HepG2 (cell line): ENCODE data around the gene RHBDD1. TPM values are rescaled to one million over a fixed set of nuclear protein-coding genes. Genes with fewer than 3 reads are reported as not detected.
A peak's percentile ranks its signal among the peaks of the same experiment; 100 is the strongest.

ENCODE experiments used
- ATAC-seq: fragments of 200-7000 bp; cut with Tn5 transposase; 3 replicates; pipeline ENCODE4 v1.9.1; 2020; ENCODE audit warnings: mild to moderate bottlenecking, moderate library complexity
- BruUV-seq: library from RNA; stranded (reverse); fragments of 400-500 nt; replicated peaks from 2 replicates; lab custom pipeline; 2021; lab: Mats Ljungman, UMichigan
- CTCF ChIA-PET: fragments of 300-600 bp; formaldehyde crosslinking; extraction: SDS; loops from one replicate; lab custom pipeline; 2021; ENCODE audit warnings: low total read pairs, inconsistent platforms, low intra/inter-chr PET ratio; lab: Yijun Ruan, JAX
- POLR2A ChIA-PET: fragments of 350-600 bp; sonication (Branson Sonifier 250); formaldehyde crosslinking; loops from one replicate; lab custom pipeline; 2020; ENCODE audit warnings: antibody characterized with exemption, inconsistent platforms; lab: Yijun Ruan, JAX
- DNase-seq: peaks from one replicate; pipeline ENCODE4 v3.0.0-alpha.2; 2015; ENCODE audit warnings: low spot score
- FAIRE-seq: peaks from 3 replicates; lab custom pipeline; 2011; peaks lifted over from hg19 to GRCh38; lab: Jason Lieb, UNC
- H2AFZ ChIP-seq: one replicate; pipeline ENCODE4 v1.6.1; 2011; ENCODE audit warnings: low read length, inconsistent platforms
- H3K27ac ChIP-seq: fragments of 300-600 bp; 3 replicates; pipeline ENCODE4 v1.8.0; 2011; ENCODE audit warnings: mixed run types, mild to moderate bottlenecking, mixed read lengths, low read length, inconsistent platforms; ENCODE audit not compliant: insufficient read depth; ENCODE audit errors: extremely low read length
- H3K27me3 ChIP-seq, 2 experiments: fragments of 200-600 bp in 1 of 2; 2 replicates in 1 of 2; 3 replicates in 1 of 2; pipeline versions ENCODE4 v1.6.0 to v1.8.0; 2011; ENCODE audit warnings: low read length in 2 of 2, mild to moderate bottlenecking in 2 of 2, moderate library complexity in 2 of 2, inconsistent platforms in 1 of 2; ENCODE audit not compliant: insufficient read depth in 2 of 2, control insufficient read depth in 1 of 2
- H3K36me3 ChIP-seq, 2 experiments: fragments of 200-600 bp in 1 of 2; replicated peaks in 1 of 2; 2 replicates in 1 of 2; 3 replicates in 1 of 2; pipeline versions ENCODE4 v1.5.1 to v1.8.0; 2011; ENCODE audit warnings: low read length in 2 of 2, inconsistent platforms in 1 of 2; ENCODE audit not compliant: insufficient read depth in 2 of 2, control insufficient read depth in 1 of 2
- H3K4me1 ChIP-seq: 2 replicates; pipeline ENCODE4 v1.5.1; 2012; ENCODE audit warnings: low read length, inconsistent platforms; ENCODE audit not compliant: insufficient read depth
- H3K4me2 ChIP-seq: 2 replicates; pipeline ENCODE4 v1.6.0; 2011; ENCODE audit warnings: low read depth, low read length, inconsistent platforms
- H3K4me3 ChIP-seq, 3 experiments: fragments of 200-600 bp in 1 of 3; sonication (generic), shearing (Covaris generic) in 1 of 3; replicated peaks in 1 of 3; 2 replicates each; pipeline ENCODE4 v1.5.1; 2011 to 2016; ENCODE audit warnings: low read length in 3 of 3, inconsistent platforms in 2 of 3, low read depth in 2 of 3, mild to moderate bottlenecking in 2 of 3, control low read depth in 1 of 3, mixed read lengths in 1 of 3; ENCODE audit not compliant: insufficient read depth in 1 of 3
- H3K79me2 ChIP-seq: one replicate; pipeline ENCODE4 v1.6.1; 2011; ENCODE audit warnings: low read length, inconsistent platforms; ENCODE audit not compliant: insufficient read depth
- H3K9ac ChIP-seq: 2 replicates; pipeline ENCODE4 v1.6.0; 2011; ENCODE audit warnings: mild to moderate bottlenecking, low read depth, low read length, inconsistent platforms; ENCODE audit not compliant: insufficient read depth
- H3K9me3 ChIP-seq: 2 replicates; pipeline ENCODE4 v1.5.1; 2012; ENCODE audit warnings: mild to moderate bottlenecking, low read length
- H4K20me1 ChIP-seq: 2 replicates; pipeline ENCODE4 v1.6.0; 2011; ENCODE audit warnings: inconsistent platforms, mild to moderate bottlenecking, low read length, moderate library complexity; ENCODE audit not compliant: insufficient read depth
- KLF16 ChIP-seq, 2 experiments: sonication (generic) in 1 of 2; formaldehyde crosslinking in 1 of 2; IDR thresholded peaks; 2 replicates each; pipeline versions ENCODE4 v1.6.1 to v1.8.0; 2016 to 2023; ENCODE audit warnings: missing genetic modification reagents in 2 of 2, missing compliant biosample characterization in 1 of 2
- RAD21 ChIP-seq: fragments of 450-650 bp; formaldehyde crosslinking; IDR thresholded peaks from 2 replicates; pipeline ENCODE4 v1.5.0; 2020; ENCODE audit warnings: mild to moderate bottlenecking
- SIN3A ChIP-seq: IDR thresholded peaks from 2 replicates; pipeline ENCODE4 v1.6.1; 2011; ENCODE audit warnings: low read depth, mild to moderate bottlenecking, control low read depth, low read length, borderline replicate concordance
- SIX1 ChIP-seq: sonication (generic); formaldehyde crosslinking; IDR thresholded peaks from 2 replicates; pipeline ENCODE4 v1.4.0; 2020; ENCODE audit warnings: missing genetic modification reagents, borderline replicate concordance
- TAF1 ChIP-seq: sonication (generic); formaldehyde crosslinking; IDR thresholded peaks from 2 replicates; pipeline ENCODE4 v1.4.0; 2020; ENCODE audit warnings: missing genetic modification reagents
- ZBTB1 ChIP-seq: sonication (generic); formaldehyde crosslinking; IDR thresholded peaks from 2 replicates; pipeline ENCODE4 v1.4.0; 2020; ENCODE audit warnings: missing genetic modification reagents, borderline replicate concordance
- ZNF253 ChIP-seq: sonication (generic); formaldehyde crosslinking; IDR thresholded peaks from 2 replicates; pipeline ENCODE4 v1.8.0; 2022; ENCODE audit warnings: mild to moderate bottlenecking, missing genetic modification reagents, borderline replicate concordance
- ZNF343 ChIP-seq: sonication (generic); formaldehyde crosslinking; IDR thresholded peaks from 2 replicates; pipeline ENCODE4 v1.4.0; 2020; ENCODE audit warnings: mild to moderate bottlenecking, missing genetic modification reagents
- ZNF382 ChIP-seq: sonication (generic); formaldehyde crosslinking; IDR thresholded peaks from 2 replicates; pipeline ENCODE4 v1.5.0; 2020; ENCODE audit warnings: missing genetic modification reagents, mild to moderate bottlenecking, borderline replicate concordance
- ZNF460 ChIP-seq: sonication (generic); formaldehyde crosslinking; IDR thresholded peaks from 2 replicates; pipeline ENCODE4 v1.5.1; 2020; ENCODE audit warnings: missing genetic modification reagents, mild to moderate bottlenecking, borderline replicate concordance
- ZNF792 ChIP-seq: IDR thresholded peaks from 2 replicates; pipeline ENCODE4 v1.6.1; 2016
- ZSCAN22 ChIP-seq: sonication (generic); formaldehyde crosslinking; IDR thresholded peaks from 2 replicates; pipeline ENCODE4 v1.4.0; 2020; ENCODE audit warnings: mild to moderate bottlenecking, missing genetic modification reagents
- WGBS: methylation state at CpG from one replicate; pipeline ENCODE4 v1.1.6; 2017; ENCODE audit warnings: low lambda C conversion rate; 5-methylcytosine and 5-hydroxymethylcytosine counted together
- in situ Hi-C: cut with HindIII; loops from 2 replicates; pipeline ENCODE4 v1.10.0; 2017; ENCODE audit warnings: low pct_unique_long_range_greater_than_20kb; ENCODE audit not compliant: extremely low pct_ligation_motif_present
- intact Hi-C: fragments of 100-400 bp; cut with micrococcal nuclease; formaldehyde crosslinking; loops from one replicate; pipeline ENCODE4 v1.10.0; 2022; ENCODE audit not compliant: unreplicated experiment
- polyA plus RNA-seq, 8 experiments: library from polyadenylated mRNA; depleted of rRNA in 3 of 8; stranded (reverse) in 7 of 8; unstranded in 1 of 8; fragments of >200 nt; fragmentation: Illumina TruSeq in 4 of 8; extraction: Trizol in 4 of 8; gene quantifications; 2 replicates each; pipeline versions ENCODE4 v1.2.1 to v1.2.3, GENCODE V29; 2011 to 2016; ENCODE audit warnings: low read depth in 4 of 8, missing spikeins in 1 of 8, mixed read lengths in 1 of 8; ENCODE audit not compliant: insufficient read depth in 1 of 8
- total RNA-seq, 5 experiments: library from RNA; depleted of rRNA; stranded (reverse); fragments of >200 nt; fragmentation: Illumina TruSeq; extraction: Trizol; gene quantifications; 2 replicates each; pipeline ENCODE4 v1.2.3, GENCODE V29; 2016; ENCODE audit warnings: low read depth in 1 of 5
- TF ChIP-seq, protein P1 (sequence below): sonication (generic); formaldehyde crosslinking; IDR thresholded peaks from 2 replicates; pipeline ENCODE4 v1.5.1; 2020; ENCODE audit warnings: missing genetic modification reagents, mild to moderate bottlenecking, borderline replicate concordance
- TF ChIP-seq, protein P2 (sequence below): sonication (generic); formaldehyde crosslinking; IDR thresholded peaks from 2 replicates; pipeline ENCODE4 v1.4.0; 2020; ENCODE audit warnings: mild to moderate bottlenecking, missing genetic modification reagents
- TF ChIP-seq, protein P3 (sequence below): sonication (generic); formaldehyde crosslinking; IDR thresholded peaks from 2 replicates; pipeline ENCODE4; 2020; ENCODE audit warnings: missing genetic modification reagents, mild to moderate bottlenecking, borderline replicate concordance
- TF ChIP-seq, protein P4 (sequence below): sonication (generic); formaldehyde crosslinking; IDR thresholded peaks from 2 replicates; pipeline ENCODE4 v1.9.0; 2022; ENCODE audit warnings: low read depth, missing genetic modification reagents

Gene RHBDD1
- total and polyA plus RNA-seq, 2 of the 13 experiments (the other 11 are each of a cell fraction or from before 2014, with no cell fraction given) = 8.2 to 9.5 TPM

DNA sequence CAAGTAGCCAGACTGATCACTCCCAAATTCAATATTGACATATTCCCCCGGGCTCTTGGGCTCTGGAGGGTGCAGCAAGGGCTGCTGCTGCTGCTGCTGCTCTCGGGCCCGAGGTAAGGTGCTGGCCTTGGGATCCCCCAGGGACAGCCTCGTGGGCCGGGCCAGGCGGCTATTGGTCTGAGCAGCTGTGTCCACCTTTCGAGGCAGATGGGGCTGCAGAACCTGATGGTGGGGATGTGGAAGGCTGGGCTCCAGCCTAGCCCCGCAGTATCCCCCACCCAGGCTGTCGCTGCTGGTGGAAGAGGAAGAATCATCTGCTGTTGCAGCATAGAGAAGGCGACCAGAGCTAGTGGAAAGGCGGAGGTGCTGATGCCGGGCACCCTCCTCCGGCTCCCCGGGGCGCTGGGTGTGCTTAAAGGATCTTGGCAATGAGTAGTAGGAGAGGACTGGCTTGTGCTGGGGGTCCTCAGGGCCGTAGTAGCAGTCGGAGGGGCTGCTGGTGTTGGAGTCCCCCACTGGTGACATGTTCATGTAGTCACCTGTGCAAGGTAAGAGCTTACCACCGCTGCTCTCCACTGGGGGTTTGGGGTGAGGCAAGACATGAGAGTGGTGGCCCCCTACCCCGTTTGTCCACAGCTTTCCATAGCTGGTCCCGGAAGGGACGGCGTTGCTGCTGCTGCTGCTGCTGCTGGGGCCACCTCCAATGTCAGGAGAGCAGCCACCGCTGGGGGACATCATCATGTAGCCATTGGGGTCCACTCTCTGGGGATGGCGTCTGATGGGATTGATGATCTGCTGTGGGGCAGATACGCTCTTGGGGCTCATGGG lies 39.6 kb upstream of the RHBDD1 start:
- H2AFZ ChIP-seq = no peak overlapping the region
- CTCF ChIA-PET = no interaction called here
- H3K9ac ChIP-seq = no peak overlapping the region
- 0 out of 3 replicates have a peak, but pooled peaks have one; percentile 0 for ATAC-seq
- H4K20me1 ChIP-seq = no peaks in the 10 kb centered on the region
- H3K9me3 ChIP-seq = no peaks in the 10 kb centered on the region
- no peak for DNase-seq
- in situ Hi-C loops (loop anchor here (10.0 kb wide), 3 partner anchors 61 to 581 kb away; no protein-coding TSS in a partner anchor), intact Hi-C loops (no loop called here)
- 97% methylated on average over 18 of the region's 25 CpGs for WGBS
- BruUV-seq = no TSS peak
- POLR2A ChIA-PET = interaction anchor here (1.1 to 1.8 kb wide), 2 partner anchors 35 to 318 kb away, joined by 4 read pairs; no protein-coding TSS in a partner anchor
- H3K4me3 ChIP-seq = peak overlapping the region in 1 of 3 experiments; percentile 56; a peak in 1 of 6 replicates
- H3K27ac ChIP-seq = no peak overlapping the region
- FAIRE-seq = no peak
- H3K4me2 ChIP-seq = peak overlapping the region; percentile 77
- H3K36me3 ChIP-seq = peaks cover 0 to 1% of the 10 kb centered on the region in 2 experiments; a peak in 1 of 5 replicates
- peaks cover 80% of the 10 kb centered on the region for H3K4me1 ChIP-seq
- H3K79me2 ChIP-seq = peaks cover 65% of the 10 kb centered on the region
- H3K27me3 ChIP-seq = no peaks in the 10 kb centered on the region
- TF ChIP-seq RAD21 (CRISPR knock-in tag) = no peak
- no peak for TF ChIP-seq ZNF460 (CRISPR knock-in tag)
- TF ChIP-seq TAF1 = no peak
- no peak for TF ChIP-seq ZNF343 (CRISPR knock-in tag)
- TF ChIP-seq SIX1 (CRISPR knock-in tag) = no peak
- TF ChIP-seq ZNF382 = no peak
- TF ChIP-seq, protein P1, sequence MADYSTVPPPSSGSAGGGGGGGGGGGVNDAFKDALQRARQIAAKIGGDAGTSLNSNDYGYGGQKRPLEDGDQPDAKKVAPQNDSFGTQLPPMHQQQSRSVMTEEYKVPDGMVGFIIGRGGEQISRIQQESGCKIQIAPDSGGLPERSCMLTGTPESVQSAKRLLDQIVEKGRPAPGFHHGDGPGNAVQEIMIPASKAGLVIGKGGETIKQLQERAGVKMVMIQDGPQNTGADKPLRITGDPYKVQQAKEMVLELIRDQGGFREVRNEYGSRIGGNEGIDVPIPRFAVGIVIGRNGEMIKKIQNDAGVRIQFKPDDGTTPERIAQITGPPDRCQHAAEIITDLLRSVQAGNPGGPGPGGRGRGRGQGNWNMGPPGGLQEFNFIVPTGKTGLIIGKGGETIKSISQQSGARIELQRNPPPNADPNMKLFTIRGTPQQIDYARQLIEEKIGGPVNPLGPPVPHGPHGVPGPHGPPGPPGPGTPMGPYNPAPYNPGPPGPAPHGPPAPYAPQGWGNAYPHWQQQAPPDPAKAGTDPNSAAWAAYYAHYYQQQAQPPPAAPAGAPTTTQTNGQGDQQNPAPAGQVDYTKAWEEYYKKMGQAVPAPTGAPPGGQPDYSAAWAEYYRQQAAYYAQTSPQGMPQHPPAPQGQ (CRISPR knock-in tag) = no peak
- TF ChIP-seq ZBTB1 (CRISPR knock-in tag) = no peak
- no peak for TF ChIP-seq ZSCAN22 (CRISPR knock-in tag)
- TF ChIP-seq, protein P2, sequence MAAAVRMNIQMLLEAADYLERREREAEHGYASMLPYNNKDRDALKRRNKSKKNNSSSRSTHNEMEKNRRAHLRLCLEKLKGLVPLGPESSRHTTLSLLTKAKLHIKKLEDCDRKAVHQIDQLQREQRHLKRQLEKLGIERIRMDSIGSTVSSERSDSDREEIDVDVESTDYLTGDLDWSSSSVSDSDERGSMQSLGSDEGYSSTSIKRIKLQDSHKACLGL = peak; percentile 47; the same call in 1 of the 2 replicates
- no peak for TF ChIP-seq SIN3A
- TF ChIP-seq, protein P3, sequence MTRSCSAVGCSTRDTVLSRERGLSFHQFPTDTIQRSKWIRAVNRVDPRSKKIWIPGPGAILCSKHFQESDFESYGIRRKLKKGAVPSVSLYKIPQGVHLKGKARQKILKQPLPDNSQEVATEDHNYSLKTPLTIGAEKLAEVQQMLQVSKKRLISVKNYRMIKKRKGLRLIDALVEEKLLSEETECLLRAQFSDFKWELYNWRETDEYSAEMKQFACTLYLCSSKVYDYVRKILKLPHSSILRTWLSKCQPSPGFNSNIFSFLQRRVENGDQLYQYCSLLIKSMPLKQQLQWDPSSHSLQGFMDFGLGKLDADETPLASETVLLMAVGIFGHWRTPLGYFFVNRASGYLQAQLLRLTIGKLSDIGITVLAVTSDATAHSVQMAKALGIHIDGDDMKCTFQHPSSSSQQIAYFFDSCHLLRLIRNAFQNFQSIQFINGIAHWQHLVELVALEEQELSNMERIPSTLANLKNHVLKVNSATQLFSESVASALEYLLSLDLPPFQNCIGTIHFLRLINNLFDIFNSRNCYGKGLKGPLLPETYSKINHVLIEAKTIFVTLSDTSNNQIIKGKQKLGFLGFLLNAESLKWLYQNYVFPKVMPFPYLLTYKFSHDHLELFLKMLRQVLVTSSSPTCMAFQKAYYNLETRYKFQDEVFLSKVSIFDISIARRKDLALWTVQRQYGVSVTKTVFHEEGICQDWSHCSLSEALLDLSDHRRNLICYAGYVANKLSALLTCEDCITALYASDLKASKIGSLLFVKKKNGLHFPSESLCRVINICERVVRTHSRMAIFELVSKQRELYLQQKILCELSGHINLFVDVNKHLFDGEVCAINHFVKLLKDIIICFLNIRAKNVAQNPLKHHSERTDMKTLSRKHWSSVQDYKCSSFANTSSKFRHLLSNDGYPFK (CRISPR knock-in tag) = 0 out of 2 replicates have a peak, but pooled peaks have one; percentile 9
- TF ChIP-seq ZNF253 = no peak
- TF ChIP-seq, protein P4, sequence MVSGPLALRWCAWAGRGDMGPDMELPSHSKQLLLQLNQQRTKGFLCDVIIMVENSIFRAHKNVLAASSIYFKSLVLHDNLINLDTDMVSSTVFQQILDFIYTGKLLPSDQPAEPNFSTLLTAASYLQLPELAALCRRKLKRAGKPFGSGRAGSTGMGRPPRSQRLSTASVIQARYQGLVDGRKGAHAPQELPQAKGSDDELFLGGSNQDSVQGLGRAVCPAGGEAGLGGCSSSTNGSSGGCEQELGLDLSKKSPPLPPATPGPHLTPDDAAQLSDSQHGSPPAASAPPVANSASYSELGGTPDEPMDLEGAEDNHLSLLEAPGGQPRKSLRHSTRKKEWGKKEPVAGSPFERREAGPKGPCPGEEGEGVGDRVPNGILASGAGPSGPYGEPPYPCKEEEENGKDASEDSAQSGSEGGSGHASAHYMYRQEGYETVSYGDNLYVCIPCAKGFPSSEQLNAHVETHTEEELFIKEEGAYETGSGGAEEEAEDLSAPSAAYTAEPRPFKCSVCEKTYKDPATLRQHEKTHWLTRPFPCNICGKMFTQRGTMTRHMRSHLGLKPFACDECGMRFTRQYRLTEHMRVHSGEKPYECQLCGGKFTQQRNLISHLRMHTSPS (CRISPR knock-in tag) = no peak
- TF ChIP-seq KLF16 (CRISPR knock-in tag; IDR thresholded peaks at IDR 0.05) = no peak
- 0 out of 2 replicates have a peak, but pooled peaks have one; percentile 10 for TF ChIP-seq ZNF792
